HepG2 (cell line): Measurements from ENCODE around the gene MAPK11. TPM values are rescaled to one million over a fixed set of nuclear protein-coding genes. Genes with fewer than 3 reads are reported as not detected.

Experiments used
- FOXC1 ChIP-seq: sonication (generic); formaldehyde crosslinking; IDR thresholded peaks from 2 replicates; pipeline ENCODE4 v1.8.0; 2022; ENCODE audit warnings: mild to moderate bottlenecking, missing genetic modification reagents, borderline replicate concordance
- HNRNPL ChIP-seq: fragments of 200-400 bp; formaldehyde crosslinking; IDR thresholded peaks from 2 replicates; pipeline ENCODE4 v1.6.1; 2017; ENCODE audit warnings: mild to moderate bottlenecking, low read depth, low read length
- KDM5B ChIP-seq: sonication (generic); formaldehyde crosslinking; IDR thresholded peaks from 2 replicates; pipeline ENCODE4 v1.4.0; 2020; ENCODE audit warnings: missing genetic modification reagents, mild to moderate bottlenecking, borderline replicate concordance
- MXD1 ChIP-seq: sonication (generic); formaldehyde crosslinking; IDR thresholded peaks from 2 replicates; pipeline ENCODE4 v1.4.0; 2020; ENCODE audit warnings: mild to moderate bottlenecking, missing genetic modification reagents
- NRL ChIP-seq: sonication (generic); formaldehyde crosslinking; IDR thresholded peaks from 2 replicates; pipeline ENCODE4 v1.5.0; 2020; ENCODE audit warnings: missing genetic modification reagents, mild to moderate bottlenecking, moderate library complexity, borderline replicate concordance
- SKIL ChIP-seq: sonication (generic); formaldehyde crosslinking; IDR thresholded peaks from 2 replicates; pipeline ENCODE4 v1.8.0; 2022; ENCODE audit warnings: missing genetic modification reagents, mild to moderate bottlenecking, moderate library complexity, borderline replicate concordance
- TCF12 ChIP-seq, 2 experiments: fragments of 450-650 bp in 1 of 2; sonication (generic) in 1 of 2; formaldehyde crosslinking in 1 of 2; IDR thresholded peaks; 2 replicates each; pipeline versions ENCODE4 v1.6.1 to v1.8.0; 2017 to 2022; ENCODE audit warnings: antibody characterized with exemption in 1 of 2, mild to moderate bottlenecking in 1 of 2, missing genetic modification reagents in 1 of 2, moderate library complexity in 1 of 2
- ZNF280B ChIP-seq: sonication (generic); formaldehyde crosslinking; IDR thresholded peaks from 2 replicates; pipeline ENCODE4 v1.5.0; 2020; ENCODE audit warnings: missing genetic modification reagents, mild to moderate bottlenecking, borderline replicate concordance
- ZNF44 ChIP-seq: sonication (generic); formaldehyde crosslinking; IDR thresholded peaks from 2 replicates; pipeline ENCODE4 v1.5.1; 2020; ENCODE audit warnings: mild to moderate bottlenecking, missing genetic modification reagents
- ZNF574 ChIP-seq: sonication (generic); formaldehyde crosslinking; IDR thresholded peaks from 2 replicates; pipeline ENCODE4 v1.4.0; 2020; ENCODE audit warnings: missing genetic modification reagents
- ZNF710 ChIP-seq: sonication (generic); formaldehyde crosslinking; IDR thresholded peaks from 2 replicates; pipeline ENCODE4 v1.5.0; 2020; ENCODE audit warnings: mild to moderate bottlenecking, missing genetic modification reagents, borderline replicate concordance
- ZNF776 ChIP-seq: sonication (generic); formaldehyde crosslinking; IDR thresholded peaks from 2 replicates; pipeline ENCODE4 v1.4.0; 2020; ENCODE audit warnings: mild to moderate bottlenecking, missing genetic modification reagents
- ZNF790 ChIP-seq: sonication (generic); formaldehyde crosslinking; IDR thresholded peaks from 2 replicates; pipeline ENCODE4 v1.8.0; 2022; ENCODE audit warnings: missing genetic modification reagents, mild to moderate bottlenecking, borderline replicate concordance
- polyA plus RNA-seq, 8 experiments: library from polyadenylated mRNA; depleted of rRNA in 3 of 8; stranded (reverse) in 7 of 8; unstranded in 1 of 8; fragments of >200 nt; fragmentation: Illumina TruSeq in 4 of 8; extraction: Trizol in 4 of 8; gene quantifications; 2 replicates each; pipeline versions ENCODE4 v1.2.1 to v1.2.3, GENCODE V29; 2011 to 2016; ENCODE audit warnings: low read depth in 4 of 8, missing spikeins in 1 of 8, mixed read lengths in 1 of 8; ENCODE audit not compliant: insufficient read depth in 1 of 8
- total RNA-seq, 5 experiments: library from RNA; depleted of rRNA; stranded (reverse); fragments of >200 nt; fragmentation: Illumina TruSeq; extraction: Trizol; gene quantifications; 2 replicates each; pipeline ENCODE4 v1.2.3, GENCODE V29; 2016; ENCODE audit warnings: low read depth in 1 of 5

MAPK11 gene
- total and polyA plus RNA-seq, 2 of the 13 experiments (the other 11 are each of a cell fraction or from before 2014, with no cell fraction given) = 0.15 to 0.17 TPM

GRCh38 chr22:50304528-50305392 is 34.6 kb upstream of the MAPK11 start (continued):
- peak; percentile 18; the same call in 1 of the 2 replicates for TF ChIP-seq ZNF574 (CRISPR knock-in tag)
- TF ChIP-seq TCF12 (IDR thresholded peaks at IDR 0.05) = no peak
- TF ChIP-seq TCF12 (CRISPR knock-in tag; IDR thresholded peaks at IDR 0.05) = 0 out of 2 replicates have a peak, but pooled peaks have one; percentile 37
- 0 out of 2 replicates have a peak, but pooled peaks have one; percentile 45 for TF ChIP-seq KDM5B (CRISPR knock-in tag)
- no peak for TF ChIP-seq ZNF790 (CRISPR knock-in tag)
- 0 out of 2 replicates have a peak, but pooled peaks have one; percentile 42 for TF ChIP-seq HNRNPL
- peak; percentile 33; the same call in 1 of the 2 replicates for TF ChIP-seq NRL (CRISPR knock-in tag)
- peak; percentile 62; the same call in 1 of the 2 replicates for TF ChIP-seq MXD1 (CRISPR knock-in tag)
- no peak for TF ChIP-seq ZNF44
- peak; percentile 74; the same call in 1 of the 2 replicates for TF ChIP-seq ZNF776 (CRISPR knock-in tag)
- TF ChIP-seq FOXC1 (CRISPR knock-in tag) = no peak
- TF ChIP-seq ZNF710 = 0 out of 2 replicates have a peak, but pooled peaks have one; percentile 34
- TF ChIP-seq ZNF280B (CRISPR knock-in tag) = 0 out of 2 replicates have a peak, but pooled peaks have one; percentile 7
- 0 out of 2 replicates have a peak, but pooled peaks have one; percentile 4 for TF ChIP-seq SKIL (CRISPR knock-in tag)
